ENCODE results near the gene PFKFB4.
A peak's percentile ranks its signal among the peaks of the same experiment; 100 is the strongest.

The PFKFB4 gene

DNA sequence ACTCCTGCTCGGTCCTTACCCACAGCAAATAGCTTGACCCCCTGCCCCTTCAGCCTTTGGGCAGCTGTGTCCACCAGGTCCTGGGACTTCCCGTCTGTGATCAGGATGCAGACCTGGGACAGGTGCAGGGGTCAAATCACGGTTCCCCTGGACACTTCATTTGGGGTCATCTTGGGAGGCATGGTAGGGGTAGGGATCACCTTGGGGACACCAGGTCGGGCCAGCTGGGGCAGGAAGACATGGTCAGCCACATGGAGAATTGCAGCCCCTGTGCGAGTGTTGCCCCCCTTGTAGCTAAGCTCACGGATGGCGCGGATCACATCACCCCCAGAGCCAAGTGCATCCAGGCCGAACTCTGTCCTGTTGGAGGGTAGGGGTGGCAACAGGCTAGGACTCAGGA is 36.7 kb upstream of the PFKFB4 start:
- no peak for DNase-seq (ENCODE audit: low read depth)
- H3K4me3 ChIP-seq (ENCODE audit: low read length), result peak overlapping the region; percentile 77
- TF ChIP-seq, protein P1, sequence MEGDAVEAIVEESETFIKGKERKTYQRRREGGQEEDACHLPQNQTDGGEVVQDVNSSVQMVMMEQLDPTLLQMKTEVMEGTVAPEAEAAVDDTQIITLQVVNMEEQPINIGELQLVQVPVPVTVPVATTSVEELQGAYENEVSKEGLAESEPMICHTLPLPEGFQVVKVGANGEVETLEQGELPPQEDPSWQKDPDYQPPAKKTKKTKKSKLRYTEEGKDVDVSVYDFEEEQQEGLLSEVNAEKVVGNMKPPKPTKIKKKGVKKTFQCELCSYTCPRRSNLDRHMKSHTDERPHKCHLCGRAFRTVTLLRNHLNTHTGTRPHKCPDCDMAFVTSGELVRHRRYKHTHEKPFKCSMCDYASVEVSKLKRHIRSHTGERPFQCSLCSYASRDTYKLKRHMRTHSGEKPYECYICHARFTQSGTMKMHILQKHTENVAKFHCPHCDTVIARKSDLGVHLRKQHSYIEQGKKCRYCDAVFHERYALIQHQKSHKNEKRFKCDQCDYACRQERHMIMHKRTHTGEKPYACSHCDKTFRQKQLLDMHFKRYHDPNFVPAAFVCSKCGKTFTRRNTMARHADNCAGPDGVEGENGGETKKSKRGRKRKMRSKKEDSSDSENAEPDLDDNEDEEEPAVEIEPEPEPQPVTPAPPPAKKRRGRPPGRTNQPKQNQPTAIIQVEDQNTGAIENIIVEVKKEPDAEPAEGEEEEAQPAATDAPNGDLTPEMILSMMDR (IDR thresholded peaks at IDR 0.05; ENCODE audit: insufficient read depth, low read depth, low read length, missing control alignments), result no peak

DNA sequence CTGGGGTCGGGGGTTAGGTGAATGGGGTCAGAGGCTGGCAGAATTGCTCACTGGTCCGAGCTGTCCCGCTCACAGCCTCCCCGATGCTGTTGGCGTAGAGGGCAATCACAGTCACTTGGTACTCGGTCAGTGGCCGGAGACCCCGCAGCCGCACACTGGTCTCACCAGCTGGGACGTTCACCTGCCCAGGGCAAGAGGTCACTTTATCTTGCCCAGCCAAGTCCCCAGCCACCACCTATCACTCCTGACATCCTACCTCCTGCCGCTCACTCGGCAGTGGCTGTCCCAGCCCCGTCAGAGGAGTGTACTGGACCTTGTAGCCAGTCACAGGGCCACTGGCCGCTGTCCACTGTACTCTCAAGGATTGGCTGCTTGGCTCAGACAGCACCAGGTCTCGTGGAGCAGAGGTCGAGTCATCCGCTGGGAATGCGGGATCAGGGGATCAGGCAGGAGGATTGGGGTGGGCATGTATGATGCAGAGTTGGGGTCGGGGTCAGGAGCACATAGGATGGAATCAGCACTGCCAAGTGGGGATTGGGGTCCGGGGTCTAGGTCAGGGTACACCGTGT is 36.0 kb upstream of the PFKFB4 start:
- TF ChIP-seq, protein P1 (IDR thresholded peaks at IDR 0.05; ENCODE audit: insufficient read depth, low read depth, low read length, missing control alignments), result no peak
- no peak for DNase-seq (ENCODE audit: low read depth)
- H3K4me3 ChIP-seq (ENCODE audit: low read length), result peak overlapping the region; percentile 77

DNA sequence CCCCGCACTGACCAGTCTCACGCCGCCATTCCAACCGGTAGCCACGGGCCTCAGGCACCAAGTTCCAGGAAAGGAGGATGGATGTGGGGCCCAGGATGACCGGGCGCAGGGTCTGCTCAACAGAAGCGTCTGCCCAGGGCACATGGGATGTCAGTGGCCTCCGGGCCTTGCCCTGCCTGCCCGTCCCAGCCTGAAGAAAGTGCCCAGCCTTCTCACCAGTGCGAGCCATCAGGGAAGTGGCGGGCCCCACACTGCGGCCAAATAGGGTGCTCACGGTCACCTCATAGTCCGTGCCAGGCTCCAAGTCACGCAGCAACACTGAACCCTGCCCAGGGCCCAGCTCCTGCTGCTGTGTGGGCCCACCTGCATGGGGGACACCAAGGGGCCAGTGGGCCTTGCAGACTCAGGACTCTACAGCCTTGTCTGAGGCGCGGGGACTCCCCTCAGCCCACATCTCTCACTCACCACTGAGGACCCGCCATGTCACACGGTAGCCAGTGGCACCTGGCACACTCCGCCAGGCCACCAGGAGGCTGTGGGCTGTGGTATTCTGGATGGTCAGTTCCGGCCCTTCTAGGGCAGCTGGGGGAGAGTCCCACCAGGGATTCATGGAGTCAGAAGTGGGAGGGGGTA is 35.4 kb upstream of the PFKFB4 start:
- peak overlapping the region; percentile 77 for H3K4me3 ChIP-seq (ENCODE audit: low read length)
- no peak for DNase-seq (ENCODE audit: low read depth)

DNA sequence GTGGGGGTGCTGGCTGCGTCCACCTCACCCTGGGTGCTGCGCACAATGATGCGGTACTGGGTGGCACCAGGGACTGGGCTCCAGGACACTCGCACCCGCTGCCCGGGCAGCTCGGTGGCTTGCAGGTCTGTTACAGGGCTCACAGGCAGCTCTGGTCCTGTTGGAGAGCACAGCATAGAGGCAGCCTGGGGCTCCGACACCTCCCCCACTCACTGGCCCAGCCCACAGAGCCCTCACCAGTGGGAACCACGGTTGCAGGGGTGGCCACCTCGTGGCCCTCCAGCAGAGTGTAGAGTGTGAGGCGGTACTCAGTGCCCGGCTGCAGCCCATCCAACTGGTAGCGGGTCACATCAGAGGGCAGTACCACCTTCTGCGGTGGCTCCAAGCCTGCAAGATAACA is 34.8 kb upstream of the PFKFB4 start:
- TF ChIP-seq, protein P1 (IDR thresholded peaks at IDR 0.05; ENCODE audit: insufficient read depth, low read depth, low read length, missing control alignments), result no peak
- H3K4me3 ChIP-seq (ENCODE audit: low read length), result peak overlapping the region; percentile 77
- no peak for DNase-seq (ENCODE audit: low read depth)

More for the DNA sequence above, 35.4 kb upstream of the PFKFB4 start:
- TF ChIP-seq, protein P1 (IDR thresholded peaks at IDR 0.05; ENCODE audit: insufficient read depth, low read depth, low read length, missing control alignments), result no peak

DNA sequence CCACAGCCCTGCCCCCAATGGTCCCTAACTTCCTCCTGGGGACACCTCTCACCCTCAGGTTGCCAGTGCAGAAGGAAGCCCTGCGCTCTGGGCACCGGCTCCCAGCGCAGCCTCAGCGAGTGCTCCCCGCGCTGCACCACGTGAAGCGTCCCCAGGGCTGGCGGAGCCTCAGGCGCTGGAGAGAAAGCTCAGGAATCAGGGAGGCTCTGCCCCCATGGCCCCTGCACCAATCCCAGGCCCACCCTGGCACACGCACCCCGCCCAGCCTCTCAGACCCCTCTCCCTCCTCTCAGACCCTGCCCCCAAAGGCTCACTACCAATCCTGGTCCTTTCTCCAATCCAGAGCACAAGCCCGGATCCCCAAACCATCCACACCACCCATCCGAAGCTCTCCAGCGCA is 31.6 kb upstream of the PFKFB4 start:
- no peak overlapping the region for H3K4me3 ChIP-seq (ENCODE audit: low read length)
- TF ChIP-seq, protein P1 (IDR thresholded peaks at IDR 0.05; ENCODE audit: insufficient read depth, low read depth, low read length, missing control alignments), result no peak
- DNase-seq (ENCODE audit: low read depth), result no peak

DNA sequence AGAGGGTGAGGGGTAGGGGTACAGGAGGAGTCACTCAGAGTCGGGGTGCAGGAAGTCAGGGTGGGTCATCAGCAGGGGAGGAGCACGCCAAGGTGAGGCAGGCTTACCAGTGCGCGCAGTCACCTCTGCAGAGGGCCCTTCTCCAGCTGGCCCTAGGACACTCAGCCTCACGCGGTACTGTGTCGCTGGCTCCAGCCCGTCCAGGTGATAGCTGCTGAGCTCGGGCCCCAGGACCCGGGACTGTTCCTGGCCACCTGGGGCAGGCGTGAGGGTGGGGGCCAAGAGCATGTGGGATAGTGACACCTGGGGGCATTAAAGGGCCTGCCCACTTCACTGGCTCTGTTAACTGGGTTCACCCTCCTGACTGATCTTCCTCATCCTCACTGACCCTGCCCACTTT is 31.1 kb upstream of the PFKFB4 start:
- no peak overlapping the region for H3K4me3 ChIP-seq (ENCODE audit: low read length)
- DNase-seq (ENCODE audit: low read depth), result no peak
- TF ChIP-seq, protein P1 (IDR thresholded peaks at IDR 0.05; ENCODE audit: insufficient read depth, low read depth, low read length, missing control alignments), result no peak

DNA sequence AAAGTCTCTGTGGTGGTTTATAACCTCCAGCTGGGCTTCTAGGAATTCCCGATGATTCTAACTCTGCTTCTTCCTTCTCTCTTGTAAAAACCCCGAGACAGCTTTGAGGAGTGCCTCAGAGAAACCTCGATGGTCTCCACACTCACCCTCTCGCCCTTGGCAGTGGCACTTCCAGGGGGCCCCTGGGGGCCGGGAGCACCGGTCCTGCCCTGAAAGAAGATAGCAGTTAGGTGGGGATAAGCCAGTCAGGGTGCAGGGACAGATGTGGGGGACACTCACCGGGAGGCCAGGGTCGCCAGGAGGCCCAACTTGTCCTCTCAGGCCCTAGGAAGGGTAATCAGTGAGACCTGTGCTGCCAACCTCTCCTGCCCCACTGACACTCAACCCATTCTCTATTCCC is 28.8 kb upstream of the PFKFB4 start:
- DNase-seq (ENCODE audit: low read depth), result no peak
- H3K4me3 ChIP-seq (ENCODE audit: low read length), result no peak overlapping the region
- TF ChIP-seq, protein P1 (IDR thresholded peaks at IDR 0.05; ENCODE audit: insufficient read depth, low read depth, low read length, missing control alignments), result no peak

Measured in epithelial cell of esophagus (primary cell).